Endothelial cell of umbilical vein (primary cell): Measurements from ENCODE around the gene GJA1. TPM values are rescaled to one million over a fixed set of nuclear protein-coding genes. Genes with fewer than 3 reads are reported as not detected.

Source experiments
- BruUV-seq: library from RNA; stranded (reverse); fragments of 400-500 nt; replicated peaks from 2 replicates; lab custom pipeline; 2021; lab: Mats Ljungman, UMichigan
- CTCF ChIA-PET: fragments of 300-600, 350-600 bp; sonication (Branson Sonifier 250); formaldehyde crosslinking; loops from one replicate; lab custom pipeline; 2021; ENCODE audit warnings: antibody characterized with exemption, inconsistent platforms; lab: Charles Lee
- POLR2A ChIA-PET: fragments of 300-600, 350-600 bp; sonication (Branson Sonifier 250); formaldehyde crosslinking; loops from one replicate; lab custom pipeline; 2021; ENCODE audit warnings: antibody characterized with exemption, inconsistent platforms; lab: Charles Lee
- DNase-seq: peaks from one replicate; pipeline ENCODE4 v3.0.0-alpha.2; 2011; ENCODE audit warnings: low read depth, low spot score
- FAIRE-seq: peaks from 2 replicates; lab custom pipeline; 2011; peaks lifted over from hg19 to GRCh38; lab: Jason Lieb, UNC
- H2AFZ ChIP-seq: 2 replicates; pipeline ENCODE4 v1.6.0; 2012; ENCODE audit warnings: low read depth, low read length, control low read depth, inconsistent platforms
- H3K27ac ChIP-seq: 2 replicates; pipeline ENCODE4 v1.5.1; 2011; ENCODE audit warnings: low read depth, mild to moderate bottlenecking, control low read depth, low read length, moderate library complexity; ENCODE audit not compliant: insufficient read depth
- H3K27me3 ChIP-seq, 2 experiments: 2 replicates each; pipeline versions ENCODE4 v1.6.0 to v1.6.1; 2011; ENCODE audit warnings: low read length in 2 of 2, mixed read lengths in 1 of 2; ENCODE audit not compliant: control insufficient read depth in 2 of 2, insufficient read depth in 2 of 2
- H3K36me3 ChIP-seq, 2 experiments: 2 replicates in 1 of 2; 3 replicates in 1 of 2; pipeline ENCODE4 v1.5.1; 2011; ENCODE audit warnings: low read length in 2 of 2, mild to moderate bottlenecking in 1 of 2, moderate library complexity in 1 of 2; ENCODE audit not compliant: control insufficient read depth in 2 of 2, insufficient read depth in 2 of 2; ENCODE audit errors: extremely low read depth in 1 of 2
- H3K4me1 ChIP-seq: 3 replicates; pipeline ENCODE4 v1.5.1; 2011; ENCODE audit warnings: mild to moderate bottlenecking, low read length; ENCODE audit not compliant: control insufficient read depth, insufficient read depth; ENCODE audit errors: extremely low read depth
- H3K4me2 ChIP-seq: 2 replicates; pipeline ENCODE4 v1.6.1; 2011; ENCODE audit warnings: low read length, control low read depth, mixed read lengths; ENCODE audit not compliant: insufficient read depth
- H3K4me3 ChIP-seq, 3 experiments: fragments of 200-600 bp in 1 of 3; sonication (generic), shearing (Covaris generic) in 1 of 3; replicated peaks in 1 of 3; 2 replicates each; pipeline ENCODE4 v1.5.1; 2011 to 2016; ENCODE audit warnings: control low read depth in 3 of 3, low read length in 3 of 3, mild to moderate bottlenecking in 2 of 3, inconsistent platforms in 1 of 3, low read depth in 1 of 3, moderate library complexity in 1 of 3; ENCODE audit not compliant: insufficient read depth in 1 of 3
- H3K79me2 ChIP-seq: 2 replicates; pipeline ENCODE4 v1.6.0; 2012; ENCODE audit warnings: low read length, inconsistent platforms; ENCODE audit not compliant: control insufficient read depth, insufficient read depth
- H3K9ac ChIP-seq: replicated peaks from 2 replicates; pipeline ENCODE3; 2011; ENCODE audit warnings: low read length, control low read depth; ENCODE audit not compliant: insufficient read depth; ENCODE audit errors: extremely low read depth
- H3K9me1 ChIP-seq: replicated peaks from 3 replicates; pipeline ENCODE4 v1.6.0; 2011; ENCODE audit warnings: mild to moderate bottlenecking, low read length; ENCODE audit not compliant: control insufficient read depth, insufficient read depth; ENCODE audit errors: extremely low read depth
- H3K9me3 ChIP-seq: replicated peaks from 2 replicates; pipeline ENCODE4 v1.5.1; 2012; ENCODE audit warnings: low read length, inconsistent platforms; ENCODE audit not compliant: control insufficient read depth, insufficient read depth
- H4K20me1 ChIP-seq: replicated peaks from 2 replicates; pipeline ENCODE3; 2011; ENCODE audit warnings: mild to moderate bottlenecking, low read length; ENCODE audit not compliant: control insufficient read depth, insufficient read depth; ENCODE audit errors: extremely low read depth
- EZH2 ChIP-seq: IDR thresholded peaks from 2 replicates; pipeline ENCODE4 v1.6.1; 2012; ENCODE audit warnings: borderline replicate concordance, low read depth, mild to moderate bottlenecking, moderate library complexity, low read length, inconsistent platforms; ENCODE audit not compliant: severe bottlenecking
- GATA2 ChIP-seq: IDR thresholded peaks from 2 replicates; pipeline ENCODE4 v1.7.0; 2011; ENCODE audit warnings: low read depth, mild to moderate bottlenecking, moderate library complexity, mixed read lengths, low read length; ENCODE audit not compliant: insufficient read length, insufficient read depth
- JUN ChIP-seq: IDR thresholded peaks from 2 replicates; pipeline ENCODE4 v1.6.1; 2011; ENCODE audit warnings: borderline replicate concordance, low read depth; ENCODE audit not compliant: insufficient read length, insufficient read depth
- MYC ChIP-seq: IDR thresholded peaks from one replicate; pipeline ENCODE4 v1.6.1; 2011; ENCODE audit warnings: mild to moderate bottlenecking, low read depth, low read length
- POLR2A ChIP-seq: IDR thresholded peaks from 2 replicates; pipeline ENCODE4 v1.6.1; 2012; ENCODE audit warnings: low read depth, mild to moderate bottlenecking, control low read depth, low read length
- POLR2AphosphoS5 ChIP-seq: IDR thresholded peaks from 2 replicates; pipeline ENCODE4 v1.6.1; 2012; ENCODE audit warnings: low read depth, mild to moderate bottlenecking, control low read depth, low read length, moderate library complexity; ENCODE audit not compliant: insufficient read depth
- dilution Hi-C: fragments of 300-500 bp; cut with MboI; formaldehyde crosslinking; loops from one replicate; pipeline ENCODE4 v1.15.0; 2019; ENCODE audit warnings: low sequenced_read_pairs; ENCODE audit not compliant: extremely low pct_ligation_motif_present
- intact Hi-C: fragments of 100-400 bp; cut with micrococcal nuclease; formaldehyde crosslinking; loops from one replicate; pipeline ENCODE4 v1.10.0; 2022
- polyA plus RNA-seq, 4 experiments: library from polyadenylated mRNA; depleted of rRNA in 3 of 4; stranded (reverse) in 3 of 4; unstranded in 1 of 4; fragments of >200 nt; gene quantifications; 2 replicates each; pipeline versions ENCODE4 v1.2.1 to v1.2.3, GENCODE V29; 2011 to 2012; ENCODE audit warnings: missing spikeins in 1 of 4
- total RNA-seq: library from RNA; stranded (reverse); gene quantifications from 2 replicates; pipeline ENCODE4 v1.2.3, GENCODE V29; 2021
- TF ChIP-seq, protein P1 (sequence below): IDR thresholded peaks from 2 replicates; pipeline ENCODE4 v1.6.1; 2011; ENCODE audit not compliant: insufficient read depth, insufficient read length
- TF ChIP-seq, protein P2 (sequence below), 2 donors: IDR thresholded peaks; 1 replicate in 1 of 2; 2 replicates in 1 of 2; pipeline ENCODE4 v1.5.1; 2011; ENCODE audit warnings: low read length in 2 of 2, mild to moderate bottlenecking in 2 of 2, moderate library complexity in 2 of 2, control low read depth in 1 of 2, inconsistent platforms in 1 of 2, low read depth in 1 of 2; ENCODE audit not compliant: insufficient read depth in 1 of 2; ENCODE audit errors: extremely low read depth in 1 of 2

Gene GJA1
- total and polyA plus RNA-seq, 2 donors (not counting 3 experiments of a cell fraction or from before 2014, with no cell fraction given) = 185 to 235 TPM

DNA sequence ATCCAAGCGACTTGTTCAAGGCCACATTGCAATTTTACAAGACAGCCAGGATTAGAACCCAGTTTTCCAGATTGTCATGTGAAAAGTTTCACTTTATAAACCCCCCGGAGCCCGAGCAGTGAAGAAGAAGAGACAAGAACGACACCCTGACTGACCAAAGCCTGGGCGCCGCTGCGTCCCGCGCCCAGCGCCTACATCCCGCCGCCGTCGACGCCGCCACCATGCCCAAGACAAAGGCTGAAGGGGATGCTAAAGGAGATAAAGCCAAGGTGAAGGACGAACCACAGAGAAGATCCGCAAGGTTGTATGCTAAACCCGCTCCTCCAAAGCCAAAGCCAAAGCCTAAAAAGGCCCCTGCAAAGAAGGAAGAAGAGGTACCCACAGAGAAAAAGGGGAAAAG lies 27.1 kb upstream of the GJA1 start:
- BruUV-seq = no TSS peak
- dilution Hi-C loops = no loop called here
- FAIRE-seq (no peak), DNase-seq (no peak)
- H3K36me3 ChIP-seq = no peaks in the 10 kb centered on the region
- intact Hi-C loops = no loop called here
- H3K4me1 ChIP-seq = no peaks in the 10 kb centered on the region
- no peak overlapping the region for H3K4me2 ChIP-seq
- no peak overlapping the region for H2AFZ ChIP-seq
- no peaks in the 10 kb centered on the region for H3K9me1 ChIP-seq
- H3K9me3 ChIP-seq = no peaks in the 10 kb centered on the region
- H3K4me3 ChIP-seq = no peak overlapping the region
- H3K79me2 ChIP-seq = no peaks in the 10 kb centered on the region
- H3K27me3 ChIP-seq = no peaks in the 10 kb centered on the region
- CTCF ChIA-PET = no interaction called here
- TF ChIP-seq EZH2 = no peak
- no peak for TF ChIP-seq GATA2
- no peak for TF ChIP-seq JUN
- TF ChIP-seq POLR2AphosphoS5 = no peak
- no peak for TF ChIP-seq POLR2A
- TF ChIP-seq, protein P1, sequence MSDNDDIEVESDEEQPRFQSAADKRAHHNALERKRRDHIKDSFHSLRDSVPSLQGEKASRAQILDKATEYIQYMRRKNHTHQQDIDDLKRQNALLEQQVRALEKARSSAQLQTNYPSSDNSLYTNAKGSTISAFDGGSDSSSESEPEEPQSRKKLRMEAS = no peak
- TF ChIP-seq, protein P2, sequence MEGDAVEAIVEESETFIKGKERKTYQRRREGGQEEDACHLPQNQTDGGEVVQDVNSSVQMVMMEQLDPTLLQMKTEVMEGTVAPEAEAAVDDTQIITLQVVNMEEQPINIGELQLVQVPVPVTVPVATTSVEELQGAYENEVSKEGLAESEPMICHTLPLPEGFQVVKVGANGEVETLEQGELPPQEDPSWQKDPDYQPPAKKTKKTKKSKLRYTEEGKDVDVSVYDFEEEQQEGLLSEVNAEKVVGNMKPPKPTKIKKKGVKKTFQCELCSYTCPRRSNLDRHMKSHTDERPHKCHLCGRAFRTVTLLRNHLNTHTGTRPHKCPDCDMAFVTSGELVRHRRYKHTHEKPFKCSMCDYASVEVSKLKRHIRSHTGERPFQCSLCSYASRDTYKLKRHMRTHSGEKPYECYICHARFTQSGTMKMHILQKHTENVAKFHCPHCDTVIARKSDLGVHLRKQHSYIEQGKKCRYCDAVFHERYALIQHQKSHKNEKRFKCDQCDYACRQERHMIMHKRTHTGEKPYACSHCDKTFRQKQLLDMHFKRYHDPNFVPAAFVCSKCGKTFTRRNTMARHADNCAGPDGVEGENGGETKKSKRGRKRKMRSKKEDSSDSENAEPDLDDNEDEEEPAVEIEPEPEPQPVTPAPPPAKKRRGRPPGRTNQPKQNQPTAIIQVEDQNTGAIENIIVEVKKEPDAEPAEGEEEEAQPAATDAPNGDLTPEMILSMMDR (IDR thresholded peaks at IDR 0.05; ENCODE audit: extremely low read depth in 1 of 2, insufficient read depth in 1 of 2, low read depth in 1 of 2, low read length in 2 of 2) = no peak
- TF ChIP-seq MYC = no peak
- no peak overlapping the region for H3K27ac ChIP-seq
- no peaks in the 10 kb centered on the region for H4K20me1 ChIP-seq
- POLR2A ChIA-PET = no interaction called here
- H3K9ac ChIP-seq = no peak overlapping the region
